ENCODE measurements around the gene ZHX3. TPM values are rescaled to one million over a fixed set of nuclear protein-coding genes. Genes with fewer than 3 reads are reported as not detected.
"Not testable (repeated sequence)": the region's sequence is repeated elsewhere in the genome, so short reads cannot be mapped to it uniquely, and the experiment has no call there.

ZHX3 gene
- total RNA-seq, 1 donor from 2014 or later: 14.5 TPM

DNA sequence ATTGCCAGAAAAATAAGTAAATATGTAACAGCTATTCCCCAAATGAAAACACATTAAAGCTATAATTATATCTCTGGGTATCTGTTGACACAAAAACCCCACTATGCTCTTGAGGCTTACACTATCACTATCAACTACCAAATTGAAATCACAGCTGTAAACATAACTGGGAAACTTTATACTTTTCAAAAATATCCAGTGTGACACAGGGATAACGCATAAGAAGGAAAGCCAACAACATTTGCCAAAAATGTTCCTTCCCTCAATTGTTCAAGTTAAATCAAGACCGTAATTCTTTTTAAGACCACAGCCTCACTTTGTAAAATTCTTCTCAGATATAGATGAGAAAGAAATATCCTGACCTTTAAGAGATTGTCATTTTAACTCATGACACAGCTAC lies 3.1 kb downstream of the ZHX3 start:
- no peak for DNase-seq (ENCODE audit: low read depth)
- TF ChIP-seq, protein P1, sequence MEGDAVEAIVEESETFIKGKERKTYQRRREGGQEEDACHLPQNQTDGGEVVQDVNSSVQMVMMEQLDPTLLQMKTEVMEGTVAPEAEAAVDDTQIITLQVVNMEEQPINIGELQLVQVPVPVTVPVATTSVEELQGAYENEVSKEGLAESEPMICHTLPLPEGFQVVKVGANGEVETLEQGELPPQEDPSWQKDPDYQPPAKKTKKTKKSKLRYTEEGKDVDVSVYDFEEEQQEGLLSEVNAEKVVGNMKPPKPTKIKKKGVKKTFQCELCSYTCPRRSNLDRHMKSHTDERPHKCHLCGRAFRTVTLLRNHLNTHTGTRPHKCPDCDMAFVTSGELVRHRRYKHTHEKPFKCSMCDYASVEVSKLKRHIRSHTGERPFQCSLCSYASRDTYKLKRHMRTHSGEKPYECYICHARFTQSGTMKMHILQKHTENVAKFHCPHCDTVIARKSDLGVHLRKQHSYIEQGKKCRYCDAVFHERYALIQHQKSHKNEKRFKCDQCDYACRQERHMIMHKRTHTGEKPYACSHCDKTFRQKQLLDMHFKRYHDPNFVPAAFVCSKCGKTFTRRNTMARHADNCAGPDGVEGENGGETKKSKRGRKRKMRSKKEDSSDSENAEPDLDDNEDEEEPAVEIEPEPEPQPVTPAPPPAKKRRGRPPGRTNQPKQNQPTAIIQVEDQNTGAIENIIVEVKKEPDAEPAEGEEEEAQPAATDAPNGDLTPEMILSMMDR (IDR thresholded peaks at IDR 0.05; ENCODE audit: insufficient read depth, low read length, severe bottlenecking): no peak
- no peak for FAIRE-seq
- Histone ChIP-seq H3K36me3 (ENCODE audit: control insufficient read depth, insufficient read depth, low read length) (no peaks in the 10 kb centered on the region), H3K27me3 (ENCODE audit: control insufficient read depth, insufficient read depth, low read length) (no peaks in the 10 kb centered on the region), H3K4me3 (ENCODE audit: low read depth, low read length) (no peak overlapping the region)

DNA sequence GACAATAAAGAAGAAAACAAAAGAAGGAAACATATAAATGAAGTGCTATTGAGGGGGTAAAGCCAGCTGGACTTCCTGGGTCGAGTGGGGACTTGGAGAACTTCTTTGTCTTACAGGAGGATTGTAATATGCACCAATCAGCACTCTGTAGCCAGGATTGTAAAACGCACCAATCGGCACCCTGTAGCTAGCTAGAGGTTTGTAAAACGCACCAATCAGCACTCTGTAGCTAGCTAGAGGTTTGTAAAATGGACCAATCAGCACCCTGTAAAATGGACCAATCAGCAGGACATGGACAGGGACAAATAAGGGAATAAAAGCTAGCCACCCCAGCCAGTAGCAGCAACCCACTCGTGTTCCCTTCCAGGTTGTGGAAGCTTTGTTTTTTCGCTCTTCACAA lies 5.5 kb downstream of the ZHX3 start:
- H3K36me3 ChIP-seq (ENCODE audit: control insufficient read depth, insufficient read depth, low read length); DNase-seq (ENCODE audit: low read depth); FAIRE-seq; H3K27me3 ChIP-seq (ENCODE audit: control insufficient read depth, insufficient read depth, low read length); H3K4me3 ChIP-seq (ENCODE audit: low read depth, low read length): not testable (repeated sequence)

DNA sequence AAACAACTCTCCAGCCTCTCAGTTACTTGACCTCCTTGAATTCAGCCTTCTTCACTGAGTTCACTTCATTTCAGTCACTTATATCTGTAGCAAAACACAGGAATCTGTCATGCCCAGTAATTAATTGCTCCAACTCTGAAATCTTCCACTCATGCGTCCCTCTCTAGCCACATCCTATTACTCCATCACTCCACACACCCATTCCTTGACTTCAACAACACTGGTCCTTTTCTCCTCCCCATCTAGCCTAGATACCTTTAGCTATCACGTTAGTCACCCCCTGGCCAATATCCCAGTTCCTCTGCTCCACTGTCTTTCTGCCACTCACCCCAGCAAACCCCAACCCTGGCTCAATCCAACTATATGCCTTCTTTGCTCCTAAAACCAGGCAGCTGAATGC lies 7.7 kb downstream of the ZHX3 start:
- no peak for FAIRE-seq
- Histone ChIP-seq H3K36me3 (ENCODE audit: control insufficient read depth, insufficient read depth, low read length) (no peaks in the 10 kb centered on the region), H3K4me3 (ENCODE audit: low read depth, low read length) (no peak overlapping the region), H3K27me3 (ENCODE audit: control insufficient read depth, insufficient read depth, low read length) (no peaks in the 10 kb centered on the region)
- peak; percentile 38 for DNase-seq (ENCODE audit: low read depth)
- TF ChIP-seq, protein P1 (IDR thresholded peaks at IDR 0.05; ENCODE audit: insufficient read depth, low read length, severe bottlenecking): no peak

DNA sequence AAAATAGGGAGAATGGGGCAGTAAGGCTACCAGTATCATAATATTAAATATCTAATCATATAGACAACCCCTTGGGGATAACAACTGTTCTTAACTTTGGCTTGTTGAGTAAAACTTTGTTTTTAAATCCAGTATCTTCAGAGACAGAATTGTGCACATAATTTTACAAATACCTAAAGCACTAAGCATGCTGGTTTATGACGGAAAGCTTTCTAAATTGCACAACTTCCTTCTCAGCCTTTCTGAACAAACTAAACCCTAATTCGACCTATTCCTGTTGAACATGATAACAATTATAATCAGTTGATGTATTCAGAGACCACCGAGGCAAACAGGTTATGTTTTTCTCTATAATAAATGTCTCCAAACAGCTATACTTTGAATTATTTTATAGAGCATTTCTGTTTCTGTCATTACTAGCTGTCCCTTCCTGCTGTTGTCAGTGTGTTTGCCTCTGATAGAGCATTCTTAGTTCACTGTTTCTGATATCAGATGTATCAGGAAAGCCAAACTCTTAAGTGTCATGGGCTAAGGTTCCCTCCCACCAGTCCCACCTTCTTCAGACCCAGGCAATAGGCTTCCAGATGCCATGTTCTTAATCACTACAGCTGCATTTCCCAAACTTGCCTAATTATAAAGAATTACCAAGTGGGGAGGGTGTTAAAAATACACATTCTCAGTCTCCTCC lies 8.7 kb downstream of the ZHX3 start:
- no peak for FAIRE-seq
- Histone ChIP-seq H3K27me3 (ENCODE audit: control insufficient read depth, insufficient read depth, low read length) (no peaks in the 10 kb centered on the region), H3K4me3 (ENCODE audit: low read depth, low read length) (no peak overlapping the region), H3K36me3 (ENCODE audit: control insufficient read depth, insufficient read depth, low read length) (no peaks in the 10 kb centered on the region)
- DNase-seq (ENCODE audit: low read depth): peak; percentile 32
- TF ChIP-seq, protein P1 (IDR thresholded peaks at IDR 0.05; ENCODE audit: insufficient read depth, low read length, severe bottlenecking): no peak

DNA sequence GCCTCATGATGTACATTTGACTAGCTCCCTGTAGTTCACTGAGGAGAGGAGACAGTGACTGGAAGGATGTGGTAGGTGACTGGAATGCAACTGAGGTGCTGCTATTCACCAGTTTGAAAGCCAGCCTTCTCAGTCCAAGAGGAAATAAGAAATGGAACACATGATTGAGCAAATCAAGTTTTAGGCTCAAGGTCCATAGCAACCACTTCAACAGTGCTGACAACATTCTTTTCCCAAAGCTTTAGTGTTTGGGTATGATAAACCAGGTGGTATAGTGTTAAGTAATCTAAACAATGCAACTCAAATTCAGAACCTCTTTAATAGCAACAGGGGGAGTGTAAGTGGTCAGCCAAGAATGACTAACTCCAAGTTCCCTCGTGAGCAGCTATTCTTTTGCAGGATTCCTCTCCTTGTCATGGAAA lies 9.2 kb downstream of the ZHX3 start:
- no peaks in the 10 kb centered on the region for H3K36me3 ChIP-seq (ENCODE audit: control insufficient read depth, insufficient read depth, low read length)
- no peaks in the 10 kb centered on the region for H3K27me3 ChIP-seq (ENCODE audit: control insufficient read depth, insufficient read depth, low read length)
- no peak for FAIRE-seq
- H3K4me3 ChIP-seq (ENCODE audit: low read depth, low read length): no peak overlapping the region
- peak; percentile 67 for DNase-seq (ENCODE audit: low read depth)
- TF ChIP-seq, protein P1 (IDR thresholded peaks at IDR 0.05; ENCODE audit: insufficient read depth, low read length, severe bottlenecking): no peak

DNA sequence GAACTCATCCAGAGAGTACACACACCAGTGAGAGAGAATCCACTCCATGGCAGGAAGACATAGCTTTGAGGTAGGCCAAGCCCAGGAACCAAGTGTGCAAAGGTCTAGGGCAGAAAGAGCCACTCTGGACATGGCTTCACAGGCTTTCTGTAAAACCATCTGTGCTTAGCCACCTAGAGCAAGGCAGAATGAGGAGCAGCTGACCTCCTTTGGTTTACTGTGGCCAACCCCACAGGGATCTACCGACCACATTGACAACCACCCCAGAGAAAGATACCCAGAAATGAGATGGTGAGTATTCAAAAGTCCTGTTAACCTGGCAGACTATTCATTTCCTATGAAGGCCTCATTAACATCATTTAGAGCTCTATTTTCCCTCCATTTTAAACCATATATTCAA lies 10.5 kb downstream of the ZHX3 start:
- FAIRE-seq (no peak), DNase-seq (ENCODE audit: low read depth) (no peak)
- Histone ChIP-seq H3K27me3 (ENCODE audit: control insufficient read depth, insufficient read depth, low read length) (no peaks in the 10 kb centered on the region), H3K36me3 (ENCODE audit: control insufficient read depth, insufficient read depth, low read length) (no peaks in the 10 kb centered on the region), H3K4me3 (ENCODE audit: low read depth, low read length) (no peak overlapping the region)
- TF ChIP-seq, protein P1 (IDR thresholded peaks at IDR 0.05; ENCODE audit: insufficient read depth, low read length, severe bottlenecking): no peak
